ENCODE data around the gene SOCS3. TPM values are rescaled to one million over a fixed set of nuclear protein-coding genes. Genes with fewer than 3 reads are reported as not detected.

Gene SOCS3
- total RNA-seq, 1 experiment from 2014 or later, result 166 TPM

DNA sequence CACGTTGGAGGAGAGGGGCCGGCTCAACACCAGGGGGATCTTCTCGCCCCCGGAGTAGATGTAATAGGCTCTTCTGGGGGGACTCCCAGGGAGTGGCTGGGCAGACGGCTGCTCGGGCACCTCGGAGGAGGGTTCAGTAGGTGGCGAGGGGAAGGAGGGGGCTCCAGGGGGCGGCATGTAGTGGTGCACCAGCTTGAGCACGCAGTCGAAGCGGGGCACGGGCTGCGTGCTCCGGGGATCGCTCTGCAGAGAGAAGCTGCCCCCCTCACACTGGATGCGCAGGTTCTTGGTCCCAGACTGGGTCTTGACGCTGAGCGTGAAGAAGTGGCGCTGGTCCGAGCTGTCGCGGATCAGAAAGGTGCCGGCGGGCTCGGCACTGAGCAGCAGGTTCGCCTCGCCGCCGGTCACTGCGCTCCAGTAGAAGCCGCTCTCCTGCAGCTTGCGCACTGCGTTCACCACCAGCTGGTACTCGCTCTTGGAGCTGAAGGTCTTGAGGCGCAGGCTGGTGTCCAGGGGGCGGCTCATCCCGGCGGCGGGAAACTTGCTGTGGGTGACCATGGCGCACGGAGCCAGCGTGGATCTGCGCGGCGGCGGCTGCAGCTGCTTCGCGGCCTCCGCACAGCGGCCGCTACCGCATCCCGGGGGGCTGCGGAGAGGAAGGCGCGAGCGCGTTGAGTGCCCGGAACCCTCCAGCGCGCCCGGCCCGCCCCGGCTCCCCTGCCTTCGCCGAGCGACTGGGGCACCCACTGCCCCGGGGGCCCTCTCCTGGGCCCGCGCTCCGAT lies 1.1 kb downstream of the SOCS3 start:
- in situ Hi-C loops (cut with HindIII; ENCODE audit: low pct_unique_long_range_greater_than_20kb, low sequenced_read_pairs), result no loop called here
- peak; percentile 41 for DNase-seq (ENCODE audit: low read depth, low spot score)

DNA sequence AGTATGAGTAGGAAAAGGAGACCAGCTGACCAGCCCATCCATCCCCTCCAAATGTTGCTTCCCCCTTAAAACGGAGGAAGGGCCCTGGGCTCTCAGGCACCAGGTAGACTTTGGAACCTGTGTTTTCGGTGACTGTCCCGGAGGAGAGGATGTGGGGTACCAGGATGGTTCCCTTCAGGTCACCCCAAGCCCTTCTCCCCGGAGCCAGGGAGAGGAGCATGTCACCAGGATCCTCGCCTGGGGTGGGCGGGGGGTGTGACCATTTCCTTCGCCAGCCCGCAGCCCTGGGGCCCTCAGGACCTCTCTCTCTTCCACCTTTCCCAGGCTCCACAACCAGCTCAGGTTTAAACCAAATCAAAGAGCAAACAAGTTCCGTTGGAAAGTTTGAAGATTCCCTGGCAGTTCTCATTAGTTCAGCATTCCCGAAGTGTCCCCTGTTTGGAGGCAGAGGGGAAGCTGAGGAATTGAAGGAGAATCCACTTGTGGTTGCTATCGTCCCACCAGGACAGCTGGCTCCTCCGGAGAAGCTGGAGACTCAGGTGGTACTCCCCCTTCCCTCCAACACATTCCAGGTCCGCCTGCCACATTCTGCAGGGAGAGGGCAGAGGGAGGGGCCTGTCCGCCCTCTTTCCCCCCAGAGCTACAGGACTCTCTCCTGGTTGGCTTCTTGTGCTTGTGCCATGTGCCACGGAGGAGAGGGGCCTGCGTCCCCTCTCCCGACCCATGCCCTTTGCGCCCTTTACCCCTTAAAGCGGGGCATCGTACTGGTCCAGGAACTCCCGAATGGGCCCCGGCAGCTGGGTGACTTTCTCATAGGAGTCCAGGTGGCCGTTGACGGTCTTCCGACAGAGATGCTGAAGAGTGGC lies 2.0 kb downstream of the SOCS3 start:
- peak; percentile 47 for DNase-seq (ENCODE audit: low read depth, low spot score)
- in situ Hi-C loops (cut with HindIII; ENCODE audit: low pct_unique_long_range_greater_than_20kb, low sequenced_read_pairs), result no loop called here

DNA sequence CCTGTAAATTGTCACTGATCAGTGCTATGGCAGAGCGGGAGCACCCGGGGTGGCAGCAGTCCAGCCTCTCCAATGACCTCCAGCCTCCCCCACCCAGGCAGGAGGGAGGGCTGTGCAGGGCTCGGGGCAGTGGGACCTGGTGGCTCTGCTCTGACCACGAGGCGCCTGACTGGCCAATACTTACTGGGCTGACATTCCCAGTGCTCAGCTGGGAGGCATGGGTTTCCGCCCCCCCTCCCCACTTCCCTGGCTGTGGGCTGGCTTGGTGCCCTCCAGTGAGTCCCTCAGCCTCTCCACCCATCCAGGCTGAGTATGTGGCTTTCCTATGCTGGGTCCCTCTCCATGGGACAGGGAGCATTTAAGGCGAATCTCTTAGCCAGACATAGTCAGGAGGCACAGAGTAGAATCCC lies 2.7 kb downstream of the SOCS3 start:
- in situ Hi-C loops (cut with HindIII; ENCODE audit: low pct_unique_long_range_greater_than_20kb, low sequenced_read_pairs), result no loop called here
- peak; percentile 90 for DNase-seq (ENCODE audit: low read depth, low spot score)

DNA sequence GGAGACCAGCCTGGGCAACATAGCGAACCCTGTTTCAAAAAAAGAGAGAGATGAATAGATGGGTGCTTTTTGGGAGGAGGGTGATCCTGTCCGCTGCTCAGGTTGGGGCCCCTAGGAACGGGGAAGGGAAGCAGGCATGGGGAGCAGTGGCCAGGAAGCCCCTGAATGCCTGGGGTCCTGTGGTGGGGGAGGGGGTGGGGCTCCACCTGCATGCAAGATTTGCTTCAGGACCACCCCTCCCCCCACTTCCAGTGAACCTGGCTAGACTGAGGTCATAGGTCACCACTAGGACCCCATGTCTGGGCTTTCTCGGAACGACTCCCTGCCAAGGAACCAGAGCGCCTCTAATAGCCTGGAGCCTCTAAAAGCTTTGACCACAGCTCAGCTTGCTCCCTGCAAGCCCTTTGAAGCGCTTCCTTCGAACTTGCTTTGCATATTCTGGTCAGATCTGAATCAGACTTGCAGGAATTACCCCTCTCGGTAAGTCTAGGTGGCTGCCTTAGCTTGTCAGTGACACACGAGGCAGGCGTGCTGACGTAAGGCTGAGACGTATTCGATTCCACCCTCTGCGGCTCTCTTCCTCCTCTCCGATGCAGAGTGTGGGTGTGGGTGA lies 3.7 kb downstream of the SOCS3 start:
- DNase-seq (ENCODE audit: low read depth, low spot score), result peak; percentile 73
- in situ Hi-C loops (cut with HindIII; ENCODE audit: low pct_unique_long_range_greater_than_20kb, low sequenced_read_pairs), result no loop called here

DNA sequence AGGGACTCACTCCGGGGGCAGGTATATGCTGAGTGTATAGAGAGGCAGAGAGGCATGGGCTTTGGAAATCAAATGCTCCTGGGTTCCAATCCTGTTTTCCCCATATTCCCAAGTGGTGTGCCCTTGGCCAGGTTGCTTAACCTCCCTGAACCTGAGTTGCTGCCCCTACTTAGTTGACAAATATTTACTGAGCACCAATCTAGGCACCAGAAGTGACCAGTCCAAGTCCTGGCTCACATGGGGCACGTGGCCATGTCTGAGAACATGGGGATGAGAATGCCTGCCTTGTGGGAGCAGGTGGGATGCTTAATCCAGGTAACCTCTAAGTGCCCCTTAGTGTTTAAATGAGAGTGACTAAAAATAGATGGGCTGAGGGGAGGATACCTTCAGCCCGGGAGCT lies 4.2 kb downstream of the SOCS3 start:
- in situ Hi-C loops (cut with HindIII; ENCODE audit: low pct_unique_long_range_greater_than_20kb, low sequenced_read_pairs), result no loop called here
- no peak for DNase-seq (ENCODE audit: low read depth, low spot score)

DNA sequence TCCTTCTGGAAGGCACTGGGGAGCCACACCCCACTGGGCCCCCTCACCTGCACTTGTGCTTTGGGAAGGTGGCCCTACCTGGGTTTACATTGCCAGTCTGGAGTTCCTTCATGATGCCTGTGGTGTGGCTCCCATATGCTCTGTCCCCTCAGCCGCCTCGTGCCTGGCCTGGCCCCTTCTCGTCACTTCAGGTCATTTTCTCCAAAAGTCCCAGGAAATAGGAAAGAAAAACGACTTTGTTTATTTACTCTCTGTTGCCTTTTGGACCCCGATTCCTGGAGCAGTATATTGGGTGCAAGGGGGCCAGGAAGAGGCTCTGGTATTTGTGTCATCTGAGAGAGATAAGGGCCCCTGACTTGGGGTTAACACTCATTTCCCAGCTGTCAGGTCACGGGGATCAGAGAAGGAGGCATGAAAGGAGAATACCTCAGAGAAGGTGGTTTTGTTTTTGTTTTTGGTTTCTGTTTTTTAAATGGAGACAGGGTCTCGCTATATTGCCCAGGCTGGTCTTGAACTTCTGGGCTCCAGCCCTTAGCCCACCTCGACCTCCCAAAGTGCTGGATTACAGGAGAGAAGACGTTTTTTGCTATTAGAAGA lies 4.7 kb downstream of the SOCS3 start:
- in situ Hi-C loops (cut with HindIII; ENCODE audit: low pct_unique_long_range_greater_than_20kb, low sequenced_read_pairs), result no loop called here
- no peak for DNase-seq (ENCODE audit: low read depth, low spot score)

DNA sequence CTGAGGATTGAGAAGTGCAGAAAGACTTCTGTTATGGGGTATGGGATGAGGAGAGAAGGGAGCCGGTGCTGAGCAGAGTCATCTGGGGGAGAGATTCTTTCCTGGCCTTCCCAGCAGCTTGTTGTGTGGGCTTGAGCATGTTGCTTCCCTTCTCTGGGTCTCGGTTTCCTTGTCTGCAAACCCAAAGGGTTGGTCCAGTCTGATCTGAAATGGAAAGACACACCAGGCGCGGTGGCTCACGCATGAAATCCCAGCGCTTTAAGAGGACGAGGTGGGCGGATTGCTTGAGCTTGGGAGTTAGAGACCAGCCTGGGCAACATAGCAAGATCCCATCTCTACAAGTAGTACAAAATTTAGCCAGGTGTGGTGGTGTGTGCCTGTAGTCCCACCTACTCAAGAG lies 6.0 kb downstream of the SOCS3 start:
- in situ Hi-C loops (cut with HindIII; ENCODE audit: low pct_unique_long_range_greater_than_20kb, low sequenced_read_pairs), result no loop called here
- no peak for DNase-seq (ENCODE audit: low read depth, low spot score)

DNA sequence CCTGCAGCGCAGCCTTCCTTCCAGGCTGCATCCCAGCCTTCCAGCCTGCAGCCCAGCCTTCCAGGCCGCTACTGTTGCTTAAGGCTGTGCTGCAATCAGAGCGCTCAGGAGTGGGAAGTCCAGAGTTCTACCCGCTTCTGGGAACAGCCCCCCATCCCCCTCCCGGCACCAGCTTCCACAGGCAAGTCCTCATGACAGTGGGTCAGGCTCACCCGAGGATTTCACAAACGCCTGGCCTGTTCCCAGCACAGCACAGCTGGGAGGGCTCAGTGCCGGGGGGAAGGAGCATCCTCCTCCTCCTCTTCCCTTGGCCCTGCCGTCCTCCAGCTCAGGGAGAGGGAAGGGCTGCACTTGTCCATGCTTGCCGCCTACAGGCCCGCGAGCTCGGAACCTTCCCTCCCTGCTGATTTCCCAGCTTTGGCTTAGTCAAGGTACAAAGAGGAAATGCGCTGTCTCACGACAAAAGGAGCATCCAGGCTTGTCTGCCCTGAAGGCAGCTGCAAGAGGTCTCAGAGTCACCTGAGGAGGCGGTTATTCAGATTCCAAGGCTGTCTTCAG lies 8.3 kb downstream of the SOCS3 start:
- DNase-seq (ENCODE audit: low read depth, low spot score), result peak; percentile 52
- in situ Hi-C loops (cut with HindIII; ENCODE audit: low pct_unique_long_range_greater_than_20kb, low sequenced_read_pairs), result no loop called here

DNA sequence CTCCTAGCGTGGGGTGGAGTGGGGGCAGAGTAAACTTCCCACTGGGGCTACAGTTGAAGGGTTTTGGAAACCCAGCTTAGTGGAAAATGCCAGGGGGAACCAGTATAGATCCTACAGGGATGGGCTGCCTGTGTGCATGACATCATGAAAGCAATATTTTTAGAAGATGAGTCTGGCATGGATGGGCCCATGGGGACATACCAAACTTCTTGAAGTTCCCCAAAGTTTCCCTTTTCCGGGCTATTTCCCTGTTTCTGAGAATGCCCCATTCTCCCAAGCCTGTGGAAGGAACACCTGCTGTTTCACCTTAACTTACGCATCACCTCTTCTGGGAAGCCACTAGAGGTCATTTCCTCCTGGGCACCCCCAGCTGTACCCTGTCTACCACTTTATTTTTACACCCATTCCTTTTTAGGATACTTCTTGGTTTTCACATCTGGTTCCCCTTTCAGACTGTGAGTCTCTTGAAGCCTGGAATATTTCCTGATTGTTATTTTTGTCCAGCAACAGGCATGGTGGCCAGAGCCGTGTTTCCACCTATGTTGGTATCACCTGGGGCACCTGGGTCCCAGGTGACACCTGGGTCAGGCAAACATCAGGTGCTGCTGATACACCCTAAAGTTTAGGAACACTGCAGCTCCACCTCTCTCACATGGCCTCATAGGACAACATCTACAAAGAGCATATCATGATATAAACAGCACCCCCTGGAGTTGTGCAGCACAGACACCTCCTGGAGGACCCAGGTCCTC lies 9.8 kb downstream of the SOCS3 start:
- in situ Hi-C loops (cut with HindIII; ENCODE audit: low pct_unique_long_range_greater_than_20kb, low sequenced_read_pairs), result no loop called here
- DNase-seq (ENCODE audit: low read depth, low spot score), result no peak

DNA sequence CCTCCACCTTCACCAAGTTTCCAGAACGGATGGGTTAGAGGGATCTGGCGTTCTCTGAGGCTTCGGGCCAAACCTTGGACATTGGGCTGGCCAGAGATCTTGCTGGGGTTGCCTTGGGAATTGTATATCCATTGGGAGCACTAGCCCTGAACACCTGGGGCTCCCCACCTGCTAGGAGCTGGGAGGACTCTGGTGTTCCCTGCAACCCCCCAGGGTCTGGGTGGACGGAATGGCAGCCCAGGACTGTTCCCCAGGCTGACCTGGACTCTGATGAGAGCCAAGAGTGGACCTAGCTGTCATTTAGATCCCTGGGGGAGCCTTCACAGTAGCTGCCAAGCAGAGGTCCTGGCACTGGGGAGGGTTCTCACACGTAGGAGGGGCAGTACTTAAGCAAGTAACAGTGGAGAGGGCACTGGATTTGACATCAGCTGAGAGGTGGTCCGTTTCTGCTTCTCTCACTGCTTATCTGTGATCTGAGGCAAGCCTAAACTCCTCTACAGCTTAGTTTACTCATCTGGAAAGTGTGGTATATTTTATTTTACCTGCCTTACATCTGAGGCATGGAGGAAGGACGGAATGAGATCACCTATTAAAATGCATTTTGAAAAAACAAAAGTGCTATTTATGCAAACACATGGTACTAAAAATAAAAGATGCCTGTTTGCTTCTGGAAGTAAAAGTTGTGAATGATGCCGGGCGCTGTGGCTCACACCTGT lies 11.7 kb downstream of the SOCS3 start:
- no peak for DNase-seq (ENCODE audit: low read depth, low spot score)
- in situ Hi-C loops (cut with HindIII; ENCODE audit: low pct_unique_long_range_greater_than_20kb, low sequenced_read_pairs), result no loop called here

DNA sequence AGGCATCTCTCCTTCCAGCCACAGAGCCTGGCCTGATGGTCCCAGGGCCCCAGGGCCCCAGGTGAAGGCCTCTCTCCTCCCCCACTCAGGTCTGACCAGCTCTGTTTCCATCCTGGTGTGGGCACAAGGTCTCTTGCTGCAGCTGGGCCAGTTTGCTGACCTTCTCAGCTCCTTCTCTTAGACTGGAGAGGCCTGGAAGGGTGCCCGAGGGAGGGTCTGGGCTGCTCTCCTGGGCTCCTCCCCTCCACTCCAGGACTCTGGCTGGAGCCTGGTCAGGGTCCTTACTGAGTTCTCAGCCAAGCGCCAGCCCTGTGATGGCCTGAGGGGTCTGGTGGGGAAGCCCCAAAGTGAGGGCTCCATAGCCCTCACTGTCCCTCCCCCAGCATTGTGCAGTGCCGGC lies 12.4 kb downstream of the SOCS3 start:
- DNase-seq (ENCODE audit: low read depth, low spot score), result no peak
- in situ Hi-C loops (cut with HindIII; ENCODE audit: low pct_unique_long_range_greater_than_20kb, low sequenced_read_pairs), result no loop called here

DNA sequence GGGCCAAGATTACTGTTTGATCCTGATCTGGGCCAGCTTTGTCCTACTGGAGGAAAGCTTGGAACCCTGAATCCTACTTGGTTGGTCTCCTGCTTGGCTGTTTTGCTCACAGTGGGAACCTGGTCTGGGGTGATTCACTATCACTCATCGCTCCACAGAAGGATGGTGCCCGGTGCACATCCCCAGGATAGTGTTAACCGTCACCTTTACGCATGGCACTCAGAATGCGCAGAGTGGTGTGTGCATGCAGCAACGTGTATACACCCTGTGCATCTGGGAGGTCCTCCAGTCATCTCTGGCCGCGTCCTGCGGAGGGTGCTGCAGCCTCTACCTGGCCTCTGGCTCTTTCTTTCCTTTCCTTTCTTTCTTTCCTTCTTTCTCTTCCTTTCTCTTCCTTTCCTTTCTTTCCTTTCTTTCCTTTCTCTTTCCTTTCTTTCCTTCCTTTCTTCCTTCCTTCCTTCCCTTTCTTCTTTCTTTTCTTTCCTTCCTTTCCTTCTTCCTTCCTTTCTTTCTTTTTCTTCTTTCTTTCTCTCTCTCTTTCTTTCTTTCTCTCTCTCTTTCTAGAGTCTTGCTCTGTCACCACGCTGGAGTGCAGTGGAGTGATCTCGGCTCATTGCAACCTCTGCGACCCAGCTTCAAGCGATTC lies 13.1 kb downstream of the SOCS3 start:
- no peak for DNase-seq (ENCODE audit: low read depth, low spot score)
- in situ Hi-C loops (cut with HindIII; ENCODE audit: low pct_unique_long_range_greater_than_20kb, low sequenced_read_pairs), result no loop called here

DNA sequence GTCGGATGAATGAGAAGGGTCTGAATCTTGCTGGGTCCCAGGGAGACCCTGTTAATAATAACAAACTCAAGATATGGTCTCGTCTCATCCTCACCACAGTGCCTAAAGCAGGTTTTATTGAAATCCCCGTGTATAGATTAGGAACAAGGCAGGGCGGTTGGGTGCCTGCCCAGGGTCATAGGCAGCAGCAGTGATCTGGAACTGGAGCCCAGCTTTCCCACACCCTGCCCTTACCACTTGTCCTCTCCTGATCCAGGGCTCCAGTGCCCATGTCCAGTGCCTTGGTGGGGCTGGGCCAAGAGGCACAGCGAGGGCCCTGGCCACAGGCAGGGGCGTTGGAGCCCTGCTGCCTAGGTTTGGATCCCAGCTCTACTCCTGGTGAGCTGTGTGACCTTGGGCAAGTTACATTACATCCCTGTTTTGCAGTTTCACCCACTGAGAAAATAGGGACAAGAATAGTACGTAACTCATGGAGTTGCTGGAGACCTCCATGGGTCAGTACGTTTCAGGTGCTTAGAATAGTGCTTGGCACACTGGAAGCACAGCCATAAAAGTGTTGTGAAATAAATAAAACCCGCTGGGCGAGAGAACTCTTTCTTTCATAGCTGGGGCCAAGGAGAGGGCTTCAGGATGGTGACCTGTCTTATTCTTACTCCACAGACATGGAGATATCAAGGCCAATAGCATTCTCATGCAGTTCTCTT lies 13.9 kb downstream of the SOCS3 start:
- in situ Hi-C loops (cut with HindIII; ENCODE audit: low pct_unique_long_range_greater_than_20kb, low sequenced_read_pairs), result no loop called here

DNA sequence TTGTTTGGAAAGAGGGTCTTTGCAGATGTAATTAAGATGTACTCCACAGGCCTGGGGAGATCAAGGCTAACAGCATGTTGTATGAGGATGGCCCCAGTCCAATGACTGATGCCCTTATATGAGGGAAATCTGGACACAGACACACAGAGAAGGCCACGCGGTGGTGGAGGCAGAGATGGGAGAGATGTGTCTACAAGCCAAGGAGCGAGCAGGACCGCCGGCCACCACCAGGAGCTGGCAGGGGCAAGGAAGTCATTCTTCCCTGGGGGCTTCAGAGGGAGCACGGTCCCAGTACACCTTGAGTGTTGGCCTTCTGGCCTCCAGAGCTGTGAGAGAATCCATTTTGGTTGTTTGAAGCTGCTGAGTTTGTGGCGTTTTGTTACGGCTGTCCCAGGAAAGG lies 14.7 kb downstream of the SOCS3 start:
- no peak for DNase-seq (ENCODE audit: low read depth, low spot score)
- in situ Hi-C loops (cut with HindIII; ENCODE audit: low pct_unique_long_range_greater_than_20kb, low sequenced_read_pairs), result no loop called here

More for the DNA sequence above, 13.9 kb downstream of the SOCS3 start:
- DNase-seq (ENCODE audit: low read depth, low spot score), result no peak

DNA sequence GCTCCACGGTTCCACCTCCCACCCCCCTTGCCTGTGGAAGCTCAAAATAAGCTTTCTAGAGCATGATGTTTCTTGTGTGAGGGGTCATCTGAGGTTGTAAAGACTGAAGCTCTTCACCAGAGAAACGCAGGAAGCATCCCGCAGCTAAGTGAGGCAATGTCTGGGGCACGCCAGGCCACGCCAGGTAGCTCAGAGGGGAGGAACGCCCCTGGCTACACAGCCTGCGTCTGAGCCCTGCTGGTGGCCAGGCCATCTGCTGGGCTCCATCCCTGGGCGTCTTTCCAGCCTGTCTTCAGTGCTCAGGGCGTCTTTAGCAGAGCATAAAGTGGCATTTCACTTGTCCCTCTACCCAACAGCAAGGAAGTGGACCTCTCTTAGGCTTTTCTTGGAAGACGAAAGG lies 15.2 kb downstream of the SOCS3 start:
- no peak for DNase-seq (ENCODE audit: low read depth, low spot score)
- in situ Hi-C loops (cut with HindIII; ENCODE audit: low pct_unique_long_range_greater_than_20kb, low sequenced_read_pairs), result no loop called here
